Measurements from ENCODE around the gene PDZD4.

Gene PDZD4, protein sequence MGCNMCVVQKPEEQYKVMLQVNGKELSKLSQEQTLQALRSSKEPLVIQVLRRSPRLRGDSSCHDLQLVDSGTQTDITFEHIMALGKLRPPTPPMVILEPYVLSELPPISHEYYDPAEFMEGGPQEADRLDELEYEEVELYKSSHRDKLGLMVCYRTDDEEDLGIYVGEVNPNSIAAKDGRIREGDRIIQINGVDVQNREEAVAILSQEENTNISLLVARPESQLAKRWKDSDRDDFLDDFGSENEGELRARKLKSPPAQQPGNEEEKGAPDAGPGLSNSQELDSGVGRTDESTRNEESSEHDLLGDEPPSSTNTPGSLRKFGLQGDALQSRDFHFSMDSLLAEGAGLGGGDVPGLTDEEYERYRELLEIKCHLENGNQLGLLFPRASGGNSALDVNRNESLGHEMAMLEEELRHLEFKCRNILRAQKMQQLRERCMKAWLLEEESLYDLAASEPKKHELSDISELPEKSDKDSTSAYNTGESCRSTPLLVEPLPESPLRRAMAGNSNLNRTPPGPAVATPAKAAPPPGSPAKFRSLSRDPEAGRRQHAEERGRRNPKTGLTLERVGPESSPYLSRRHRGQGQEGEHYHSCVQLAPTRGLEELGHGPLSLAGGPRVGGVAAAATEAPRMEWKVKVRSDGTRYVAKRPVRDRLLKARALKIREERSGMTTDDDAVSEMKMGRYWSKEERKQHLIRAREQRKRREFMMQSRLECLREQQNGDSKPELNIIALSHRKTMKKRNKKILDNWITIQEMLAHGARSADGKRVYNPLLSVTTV

DNA sequence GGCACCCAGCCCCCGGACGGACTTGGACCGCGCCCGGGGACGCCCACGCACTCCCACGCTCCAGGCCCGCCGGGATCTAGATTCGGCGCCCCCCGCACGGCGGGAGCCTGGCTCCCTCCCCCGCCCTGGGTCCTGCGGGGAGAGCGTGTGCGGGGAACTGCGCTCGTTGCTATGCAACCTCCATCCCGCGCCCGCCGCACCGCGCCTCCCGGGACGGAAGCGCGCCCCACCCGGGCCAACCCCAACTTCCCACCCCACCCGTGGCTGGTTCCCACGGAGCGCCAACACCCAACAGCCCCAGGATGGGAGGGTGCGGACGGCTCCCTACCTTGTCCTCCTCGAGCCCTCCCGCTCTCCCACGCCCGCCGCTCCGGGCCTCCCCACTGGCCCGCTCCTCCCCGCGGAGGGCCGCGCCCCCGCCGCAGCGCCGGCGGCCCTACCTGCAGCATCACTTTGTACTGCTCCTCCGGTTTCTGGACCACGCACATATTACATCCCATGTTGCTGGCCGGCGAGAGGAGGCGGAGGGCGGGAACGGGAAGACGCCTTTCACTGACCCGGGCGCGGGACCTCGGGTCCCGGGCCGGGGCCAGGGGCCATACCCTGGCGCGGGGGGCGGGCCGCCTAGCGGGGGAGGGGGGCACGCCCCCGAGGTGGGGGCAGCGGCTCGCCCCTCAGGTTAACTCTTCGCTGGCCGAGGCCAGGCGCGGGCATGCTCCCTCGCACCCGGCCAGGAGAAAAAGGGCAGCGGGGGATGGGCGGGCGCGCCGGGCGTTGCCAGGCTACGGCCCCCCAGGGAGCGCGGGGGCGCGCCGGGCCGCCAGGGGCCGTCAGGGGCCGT, at the start of gene PDZD4:
TSS of gene PDZD4 (minus strand) at position 746 of the 841 bp plus-strand sequence. CDS start at position 500, 246 bp downstream.
- DNase-seq: no peak

DNA sequence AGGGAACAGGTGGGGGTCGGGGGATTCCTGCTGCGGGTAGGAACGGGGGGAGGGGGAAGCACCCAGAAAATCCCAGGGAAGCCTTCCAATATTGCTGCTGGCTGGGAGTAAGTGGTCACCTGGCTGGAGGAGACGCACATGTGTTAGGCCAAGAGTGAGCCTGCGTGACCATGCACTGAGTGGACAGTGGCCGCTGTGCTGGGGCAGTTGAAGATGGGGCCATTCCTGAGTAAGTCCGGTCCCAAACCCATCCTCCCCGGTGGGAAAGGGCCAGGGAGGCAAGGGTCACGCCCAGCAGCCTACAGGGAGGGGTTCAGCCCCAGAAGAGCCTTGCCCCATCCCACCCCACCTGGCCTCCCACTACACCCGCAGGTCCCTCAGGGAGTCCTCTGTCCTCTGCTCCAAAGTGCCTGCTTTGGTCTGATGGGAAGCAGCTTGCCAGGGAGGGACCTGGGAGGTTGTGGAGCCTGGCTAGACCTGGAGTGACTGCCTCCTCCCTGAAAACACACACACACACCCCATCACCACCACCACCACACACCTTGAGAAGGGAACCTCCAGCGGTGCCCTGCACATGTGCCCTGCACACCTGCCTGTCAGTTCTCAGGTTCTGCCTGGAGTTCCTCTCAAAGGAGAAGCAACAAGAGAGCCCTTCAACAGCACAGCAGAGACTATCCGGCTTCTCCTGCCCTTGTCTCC, 49.5 kb upstream of the PDZD4 start:
- no peak for DNase-seq

DNA sequence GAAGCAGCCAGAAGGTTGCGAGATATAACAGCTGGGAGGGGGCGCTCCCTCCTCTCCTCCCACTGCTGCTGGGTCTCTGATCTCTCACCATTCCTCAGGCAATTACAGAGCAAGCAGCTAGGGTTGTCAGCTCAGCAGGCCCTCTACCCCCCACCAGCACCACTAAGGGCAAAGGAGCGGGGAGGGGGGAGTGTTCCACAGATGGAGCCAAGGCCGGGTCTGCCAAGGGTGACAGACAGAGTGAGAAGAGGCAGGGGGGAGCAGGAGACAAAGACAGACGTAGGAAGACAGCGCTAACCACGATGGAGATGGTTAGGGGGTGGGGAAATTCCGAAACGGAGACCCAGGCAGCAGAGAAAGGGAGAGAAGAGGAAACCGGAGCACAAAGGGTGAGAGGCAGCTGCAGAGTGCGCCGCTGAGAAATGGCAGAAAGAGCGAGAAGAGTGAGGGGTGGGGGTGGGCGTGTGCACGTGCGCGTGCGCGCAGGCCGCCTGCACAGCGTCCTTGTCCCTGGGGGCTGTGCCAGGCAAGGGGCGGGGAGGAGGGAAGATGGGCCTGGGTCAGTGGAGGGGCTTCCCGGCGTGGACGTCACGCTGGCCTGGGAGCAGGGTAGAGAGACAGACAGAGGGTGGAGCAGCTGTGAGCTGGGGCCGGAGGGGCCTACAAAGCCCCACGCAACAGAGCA, 48.8 kb upstream of the PDZD4 start:
- DNase-seq: no peak

DNA sequence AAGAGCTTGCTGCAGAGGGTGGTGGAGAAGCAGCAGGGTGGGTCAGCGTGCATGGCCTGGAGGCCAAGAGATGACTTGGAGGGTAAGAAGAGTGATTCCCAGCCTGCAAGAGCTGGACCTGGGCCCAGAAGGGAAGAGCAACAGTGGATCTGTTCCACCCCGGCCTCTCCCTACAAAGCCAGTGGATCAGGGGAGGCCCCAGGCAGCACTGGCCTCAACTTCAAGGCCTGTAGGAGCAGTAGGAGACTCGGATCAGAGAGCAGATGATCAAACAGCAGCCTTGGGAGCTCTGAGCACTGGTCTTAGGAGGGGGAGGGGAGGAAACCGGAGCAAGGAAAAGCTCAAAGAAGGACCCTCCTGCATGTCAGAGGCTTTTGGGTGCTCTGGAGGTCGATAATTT, 48.0 kb upstream of the PDZD4 start:
- DNase-seq: no peak

DNA sequence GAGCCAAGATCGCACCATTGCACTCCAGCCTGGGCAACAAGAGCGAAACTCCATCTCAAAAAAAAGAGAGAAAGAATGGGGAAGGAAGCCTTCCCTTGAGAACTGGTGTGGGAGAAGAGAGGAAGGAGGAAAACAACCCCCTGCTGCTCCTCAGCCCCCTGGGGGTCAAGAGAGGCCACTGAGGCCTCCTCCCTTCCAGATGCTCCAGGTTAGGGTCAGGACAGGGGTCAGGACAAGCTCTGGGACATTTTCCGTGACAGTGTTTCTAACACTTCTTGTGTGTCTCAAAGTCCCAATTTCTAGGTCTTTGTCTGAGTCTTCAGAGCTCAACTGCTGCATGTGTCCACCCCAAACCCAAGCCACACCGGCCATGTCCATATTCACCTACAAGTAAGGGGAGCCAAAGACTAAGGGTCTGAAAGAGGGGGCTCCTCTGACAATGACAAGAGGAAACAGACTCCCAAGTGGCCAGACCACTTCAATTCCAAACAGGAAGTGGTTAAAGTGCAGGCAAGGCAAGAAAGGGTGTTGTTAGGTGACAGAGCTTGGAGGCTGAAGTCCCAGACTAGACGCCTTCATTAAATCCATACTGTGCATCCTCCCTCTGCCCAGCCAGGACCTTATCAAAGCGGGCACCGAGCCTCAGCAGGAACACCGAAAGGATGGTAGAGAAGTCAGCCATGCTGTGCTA, 47.4 kb upstream of the PDZD4 start:
- DNase-seq: no peak

DNA sequence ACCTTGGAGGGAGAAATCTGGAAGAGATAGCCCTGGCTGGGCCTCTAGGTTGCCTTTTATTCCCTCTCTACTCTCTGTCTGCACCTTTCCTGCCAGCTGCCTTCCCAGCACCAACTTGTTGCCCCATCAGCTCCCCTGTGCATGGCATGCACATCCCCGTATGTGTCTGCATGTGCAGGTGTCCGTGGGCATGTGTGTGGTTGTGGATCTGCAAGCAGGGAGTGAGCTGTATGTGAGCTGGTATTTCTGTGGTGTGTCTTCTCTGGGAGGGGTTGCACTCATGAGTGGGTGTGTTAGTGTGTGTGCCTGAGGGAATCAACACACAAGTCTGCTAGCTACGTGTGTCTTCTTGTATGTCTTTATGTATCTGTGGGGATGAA, 45.8 kb upstream of the PDZD4 start:
- DNase-seq: no peak

DNA sequence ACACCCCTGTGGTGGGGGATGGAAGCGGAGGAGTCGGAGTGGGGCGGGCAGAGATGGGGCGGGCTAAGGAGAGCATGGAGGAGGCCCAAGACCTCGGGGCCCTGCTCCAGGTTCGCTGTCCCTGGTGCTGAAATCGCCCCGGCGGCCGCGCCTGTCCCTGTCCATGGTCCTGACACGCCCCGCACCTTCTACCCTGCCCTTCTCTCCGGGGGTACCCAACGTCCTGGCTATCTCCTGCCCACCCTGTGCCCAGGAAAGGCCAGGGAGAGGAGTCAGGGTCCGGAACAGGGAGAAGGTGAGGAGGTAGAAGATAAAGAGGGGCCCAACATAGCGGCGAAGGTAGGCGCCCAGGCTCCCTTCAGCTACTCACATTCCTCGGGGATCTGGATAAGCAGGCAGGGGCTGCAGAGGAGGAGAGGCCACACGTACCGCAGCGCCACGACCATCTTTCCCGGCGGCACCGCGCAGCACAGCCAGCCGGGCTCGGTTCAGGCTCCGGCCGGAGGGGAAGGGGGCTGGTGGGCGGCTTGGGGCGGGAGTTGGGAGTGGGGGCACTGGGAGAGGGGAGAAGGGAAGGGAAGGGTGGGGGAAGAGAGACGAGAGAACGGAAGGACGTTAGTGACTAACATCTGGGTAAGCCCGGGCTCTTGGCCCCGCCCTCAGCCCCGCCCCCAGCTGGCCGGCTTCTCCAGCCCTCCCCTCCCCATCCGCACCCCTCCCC, 45.2 kb upstream of the PDZD4 start:
- DNase-seq: no peak

DNA sequence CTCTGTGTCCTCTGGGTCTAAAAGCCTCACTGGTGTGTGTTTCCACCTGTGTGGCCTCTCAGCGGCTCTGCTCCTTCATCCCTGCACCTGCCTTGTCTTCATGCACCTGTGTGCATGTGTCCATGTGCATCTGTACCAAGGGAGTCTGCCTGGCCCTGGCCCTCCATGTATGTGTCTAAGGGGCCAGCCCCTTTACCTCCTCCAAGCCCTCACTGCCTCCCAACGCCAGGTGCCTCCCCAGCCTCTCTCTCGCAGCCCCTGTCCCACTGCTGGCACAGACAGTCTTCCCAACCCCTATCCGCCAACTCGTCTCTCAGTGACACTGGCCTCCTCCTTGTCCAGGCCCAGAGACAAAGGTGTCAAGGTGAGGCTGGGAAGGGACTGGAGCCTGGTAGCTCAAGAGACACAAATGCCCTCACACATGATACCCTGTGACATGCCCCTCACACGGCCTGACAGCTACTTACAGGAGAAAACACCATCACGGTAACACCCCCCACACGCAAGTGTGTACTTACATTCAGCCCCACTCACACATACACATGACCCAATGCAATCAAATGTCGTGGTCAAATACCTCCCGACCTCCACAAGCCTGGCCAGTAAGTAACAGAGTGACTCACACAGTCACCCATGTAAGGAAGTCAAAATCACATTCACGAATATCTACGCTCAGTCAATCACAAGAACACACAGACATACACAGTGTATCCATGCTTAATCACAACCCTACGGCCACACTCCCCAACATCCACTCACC, 44.2 kb upstream of the PDZD4 start:
- DNase-seq: no peak

DNA sequence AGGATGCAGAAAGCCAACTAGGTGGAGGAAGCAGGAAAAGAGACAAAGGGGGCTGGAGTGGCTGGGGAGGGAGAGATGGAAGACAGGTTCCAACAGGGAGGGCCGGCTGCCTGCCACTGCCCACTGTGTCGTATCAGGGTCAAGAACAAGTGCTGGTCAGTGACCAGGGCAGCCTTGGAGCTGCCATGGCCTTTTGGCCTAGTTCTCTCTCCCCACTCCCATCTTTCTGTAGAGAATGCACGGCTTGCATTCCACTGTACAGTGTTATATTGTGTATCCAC, 43.7 kb upstream of the PDZD4 start:
- DNase-seq: no peak

DNA sequence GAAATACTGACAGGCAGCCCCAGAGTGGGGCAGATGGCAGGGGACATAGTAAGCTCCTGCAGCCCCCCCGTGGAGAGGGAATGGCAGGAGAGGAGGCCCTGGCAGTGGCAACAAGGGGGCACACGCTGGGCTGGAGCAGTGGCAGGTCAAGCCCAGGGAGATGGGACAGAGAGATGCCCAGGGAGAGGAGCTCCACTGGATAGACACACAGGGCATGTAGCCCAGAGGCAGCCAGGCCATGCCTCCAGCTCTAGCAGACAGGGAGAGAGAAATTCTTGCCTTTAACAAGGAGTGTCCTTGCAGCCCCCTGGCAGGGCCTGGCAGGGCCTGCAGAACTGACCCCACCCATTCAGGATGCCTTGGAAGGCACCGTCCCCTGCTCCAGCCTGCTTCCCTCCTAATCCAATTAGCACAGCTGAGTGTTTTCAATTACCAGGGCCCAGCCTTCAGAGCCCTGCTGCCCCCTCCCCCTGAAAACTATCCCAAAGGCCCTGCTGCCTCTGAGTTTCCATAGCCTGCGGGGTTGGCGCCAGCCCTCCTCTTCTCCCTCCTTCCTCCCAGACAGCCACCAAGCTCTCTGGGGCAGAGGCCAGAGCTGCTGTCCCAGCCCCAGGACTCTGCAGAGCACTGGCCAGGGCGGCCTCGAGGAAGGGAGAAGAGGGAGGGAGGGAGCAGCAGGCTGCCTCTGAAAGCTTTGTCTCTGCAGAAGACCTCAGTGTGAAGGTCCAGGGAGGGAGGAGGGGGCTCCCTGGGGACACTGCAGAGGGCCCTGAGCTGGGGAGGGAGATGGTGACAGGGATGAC, 43.1 kb upstream of the PDZD4 start:
- DNase-seq: no peak

DNA sequence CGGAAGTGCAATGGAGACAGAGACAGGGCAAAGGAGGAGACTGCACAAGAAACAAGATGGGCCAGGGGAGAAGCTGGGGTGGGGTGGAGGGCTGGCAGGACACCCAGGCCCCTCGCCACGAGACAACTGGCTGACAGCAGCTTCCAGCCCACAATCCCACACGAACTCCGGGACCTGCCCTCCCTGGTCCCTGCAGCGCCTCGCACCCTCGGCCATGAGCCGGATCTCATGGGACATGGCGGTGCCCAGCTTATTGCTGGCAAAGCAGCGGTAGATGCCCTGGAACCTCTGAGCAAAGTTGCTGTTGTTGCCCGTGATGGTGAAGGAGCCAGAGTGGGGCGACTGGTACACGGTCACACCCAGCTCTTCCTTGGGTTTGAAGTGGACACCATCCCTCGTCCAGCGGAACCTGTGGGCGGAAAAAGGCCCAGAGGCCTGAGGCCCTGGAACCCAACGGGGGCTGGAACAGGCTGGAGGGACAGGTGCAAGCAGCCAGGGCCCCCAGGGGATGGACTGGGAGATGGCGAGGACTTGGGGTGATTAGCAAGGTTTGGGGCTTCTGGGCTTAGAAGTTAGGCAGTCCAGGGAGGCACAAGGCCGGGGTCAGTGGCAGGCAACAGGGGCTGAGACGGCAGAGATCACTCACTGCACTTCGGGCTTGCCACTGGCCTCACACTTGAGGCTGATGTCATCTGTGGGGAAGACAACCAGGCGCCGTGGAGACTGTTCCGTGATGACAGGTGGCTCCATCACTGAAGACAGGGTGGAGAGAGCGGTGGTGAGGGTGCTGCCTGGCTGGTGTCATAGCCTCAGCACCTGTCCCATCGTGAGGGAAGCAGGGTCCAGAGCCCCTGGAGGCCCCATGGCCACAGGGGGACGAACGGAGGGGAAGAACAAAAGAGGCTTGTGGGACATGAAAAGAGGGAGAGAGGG, 41.9 kb upstream of the PDZD4 start:
- DNase-seq: no peak

DNA sequence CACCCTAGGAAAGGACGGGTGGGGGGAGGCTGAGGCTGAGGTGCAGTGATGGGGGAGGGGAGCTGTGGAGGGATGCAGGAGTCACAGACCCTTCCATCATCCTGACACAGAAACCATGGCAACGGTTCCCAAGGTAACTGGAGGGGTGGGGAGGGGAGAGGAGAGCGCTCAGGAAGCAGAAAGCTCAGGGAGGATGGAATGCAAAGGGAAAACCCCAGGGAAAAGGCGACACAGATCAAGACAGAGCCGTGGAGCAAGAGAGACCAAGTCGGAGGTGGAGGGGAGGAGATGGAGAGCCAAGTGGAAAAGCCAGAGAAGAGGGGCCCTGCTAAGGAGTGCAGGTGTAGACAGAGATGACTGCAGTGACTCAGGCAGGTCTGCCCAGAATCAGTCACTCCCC, 41.1 kb upstream of the PDZD4 start:
- DNase-seq: no peak

DNA sequence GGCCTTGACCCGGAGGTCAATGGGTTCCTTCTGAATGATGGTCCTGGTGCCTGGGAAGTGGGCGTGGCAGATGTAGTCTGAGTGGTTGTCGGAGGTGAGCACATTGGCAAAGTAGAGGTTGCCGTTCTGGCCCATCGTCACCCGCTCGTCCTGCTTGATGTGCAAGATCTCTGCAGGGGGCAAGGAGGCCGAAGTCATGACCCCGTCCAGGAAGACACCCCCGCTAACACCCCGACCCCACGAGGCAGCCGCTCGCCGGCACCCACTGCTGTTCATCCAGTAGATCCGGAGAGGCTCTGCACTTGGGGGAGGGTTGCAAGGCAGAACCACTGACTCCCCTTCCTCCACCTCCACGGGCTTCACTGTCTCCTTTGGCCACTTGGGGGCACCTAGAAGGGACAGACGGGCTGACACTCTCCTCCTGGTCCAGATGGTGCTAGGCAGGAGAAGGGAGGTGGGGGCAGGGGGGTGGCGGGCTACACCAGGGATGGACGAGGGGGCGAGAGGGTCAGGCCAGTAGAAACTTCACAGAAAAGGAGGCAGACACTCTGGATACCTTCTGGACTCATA, 40.5 kb upstream of the PDZD4 start:
- no peak for DNase-seq

DNA sequence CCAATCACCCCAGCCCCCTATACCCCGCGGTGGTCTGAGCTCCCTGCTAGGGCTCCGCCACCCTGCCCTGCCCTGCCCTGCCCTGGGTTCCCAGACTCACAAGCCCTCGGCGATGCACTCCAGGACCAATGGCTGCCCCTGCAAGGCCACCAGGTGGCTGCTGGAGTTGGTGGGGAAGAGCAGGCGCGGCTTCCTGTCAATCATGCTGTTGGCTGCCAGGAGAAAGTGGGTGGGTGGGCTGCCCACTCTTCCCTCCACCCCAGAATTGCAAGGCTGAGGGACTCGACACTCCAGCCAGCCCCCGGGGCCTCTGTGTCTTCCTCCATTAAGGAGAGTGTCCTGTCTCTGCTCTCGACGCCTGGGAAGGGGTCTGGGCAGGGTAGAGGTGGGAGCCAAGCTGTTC, 39.9 kb upstream of the PDZD4 start:
- DNase-seq: no peak

DNA sequence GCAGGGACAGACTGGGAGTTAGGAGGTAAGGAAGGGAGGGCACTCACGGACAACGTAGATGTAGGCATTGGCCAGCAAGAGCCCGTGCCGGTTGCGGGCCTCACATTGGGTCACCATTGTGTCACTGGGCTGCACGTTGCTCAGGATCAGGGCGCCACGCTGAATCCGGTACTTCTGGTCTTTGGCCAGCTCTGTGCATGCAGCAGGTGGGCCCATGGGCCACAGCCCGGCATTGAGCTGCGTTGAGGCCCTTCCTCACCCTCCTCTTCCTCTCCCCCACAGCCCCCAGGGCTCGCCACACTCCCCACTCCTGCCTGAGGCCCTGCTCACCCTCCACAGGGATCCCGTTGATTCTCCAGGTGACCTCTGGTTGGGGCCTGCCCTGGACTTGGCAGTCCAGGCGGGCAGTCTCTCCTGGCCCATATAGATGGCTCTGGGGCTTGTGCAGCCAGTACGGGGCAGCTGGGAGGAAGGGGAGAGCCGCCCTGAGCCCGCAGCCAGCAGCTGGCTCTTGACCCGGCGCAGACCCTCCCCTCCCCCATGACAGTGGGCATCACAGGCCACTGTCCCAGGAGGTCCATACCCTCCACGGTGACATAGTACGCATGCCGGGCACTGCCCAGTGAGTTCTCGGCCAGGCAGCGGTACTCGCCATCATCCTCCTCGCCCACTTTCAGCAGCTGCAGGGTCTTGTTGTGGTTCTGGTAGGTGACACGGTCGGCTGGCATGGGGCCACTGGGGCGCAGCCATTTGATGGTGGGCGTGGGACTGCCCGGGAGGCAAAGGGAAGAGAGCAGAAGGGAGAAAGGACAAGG, 39.3 kb upstream of the PDZD4 start:
- DNase-seq: no peak

DNA sequence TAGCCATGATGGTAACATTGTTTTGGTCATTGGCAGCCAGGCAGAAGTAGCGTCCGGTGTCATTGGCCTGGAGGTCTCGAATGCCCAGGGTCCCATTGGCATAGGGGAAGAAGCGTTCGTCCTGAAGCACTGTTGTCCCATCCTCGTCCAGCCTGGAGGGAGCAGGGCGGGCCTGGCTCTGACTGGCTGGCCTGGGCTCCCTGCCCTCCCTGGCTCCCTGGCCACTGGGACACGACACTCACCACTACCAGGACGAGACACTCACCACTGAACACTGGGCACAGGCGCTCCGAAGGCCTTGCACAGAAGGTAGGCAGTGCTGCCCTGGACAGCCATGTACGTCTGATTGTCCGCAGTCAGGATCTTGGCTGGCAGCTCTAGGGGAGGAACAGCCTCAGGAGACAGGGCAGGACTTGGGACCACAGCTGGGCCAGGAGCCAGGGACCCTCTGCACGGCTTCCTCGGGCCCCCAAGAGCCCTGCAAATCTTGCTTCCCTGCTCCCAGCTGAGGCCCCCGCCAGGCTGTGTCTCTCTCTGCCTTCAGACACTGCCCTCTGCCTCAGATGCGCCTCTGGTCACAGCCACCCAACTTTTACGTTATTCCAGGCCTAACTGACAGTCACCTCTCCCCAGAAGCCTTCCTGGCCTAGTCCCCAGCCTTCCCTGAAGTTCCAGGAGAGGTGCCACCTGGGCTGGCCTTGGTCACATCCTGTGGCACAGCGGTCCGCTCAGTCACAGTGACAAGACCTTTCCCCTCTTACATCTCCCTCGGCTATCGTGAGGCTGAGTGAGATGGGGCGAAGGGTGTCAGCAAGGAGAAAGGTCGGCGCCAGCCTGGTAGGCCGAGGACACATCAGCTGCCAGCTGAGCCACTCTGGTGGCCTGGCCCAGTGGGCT, 38.5 kb upstream of the PDZD4 start:
- DNase-seq: no peak

Measured in SIG-M5 (cell line).